ENCODE results near the gene PECR.

PECR gene

DNA sequence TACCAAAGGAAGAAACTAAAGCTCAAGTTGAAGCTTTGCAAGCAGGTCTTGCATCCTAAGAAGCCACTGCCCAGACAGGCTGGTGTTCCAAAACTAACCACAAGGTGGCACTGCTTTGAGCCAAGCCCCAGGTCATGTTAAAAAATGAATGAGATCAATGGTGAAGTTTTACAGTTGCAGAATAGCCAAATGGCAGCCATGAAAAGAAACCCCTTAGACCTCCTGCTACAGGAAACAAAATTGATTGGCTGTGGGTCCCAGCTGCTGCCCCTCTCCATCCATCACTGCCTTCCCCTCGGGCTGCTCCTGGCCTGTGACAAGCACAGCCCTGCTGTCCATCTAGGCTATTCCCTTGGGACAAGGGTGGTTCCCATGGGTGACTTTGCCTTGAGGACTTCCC lies 47.5 kb downstream of the PECR start:
- TF ChIP-seq CTCF (IDR thresholded peaks at IDR 0.05; ENCODE audit: low read depth, low read length, missing control alignments), result peak; percentile 87
- DNase-seq (ENCODE audit: low read depth), result peak; percentile 82

GRCh38 chr2:216033403-216033802 lies 48.2 kb downstream of the PECR start:
- TF ChIP-seq CTCF (IDR thresholded peaks at IDR 0.05; ENCODE audit: low read depth, low read length, missing control alignments), result no peak
- DNase-seq (ENCODE audit: low read depth), result peak; percentile 57

More for the DNA sequence above, 47.5 kb downstream of the PECR start:
- H3K4me3 ChIP-seq (ENCODE audit: low read depth, low read length), result no peak overlapping the region

DNA sequence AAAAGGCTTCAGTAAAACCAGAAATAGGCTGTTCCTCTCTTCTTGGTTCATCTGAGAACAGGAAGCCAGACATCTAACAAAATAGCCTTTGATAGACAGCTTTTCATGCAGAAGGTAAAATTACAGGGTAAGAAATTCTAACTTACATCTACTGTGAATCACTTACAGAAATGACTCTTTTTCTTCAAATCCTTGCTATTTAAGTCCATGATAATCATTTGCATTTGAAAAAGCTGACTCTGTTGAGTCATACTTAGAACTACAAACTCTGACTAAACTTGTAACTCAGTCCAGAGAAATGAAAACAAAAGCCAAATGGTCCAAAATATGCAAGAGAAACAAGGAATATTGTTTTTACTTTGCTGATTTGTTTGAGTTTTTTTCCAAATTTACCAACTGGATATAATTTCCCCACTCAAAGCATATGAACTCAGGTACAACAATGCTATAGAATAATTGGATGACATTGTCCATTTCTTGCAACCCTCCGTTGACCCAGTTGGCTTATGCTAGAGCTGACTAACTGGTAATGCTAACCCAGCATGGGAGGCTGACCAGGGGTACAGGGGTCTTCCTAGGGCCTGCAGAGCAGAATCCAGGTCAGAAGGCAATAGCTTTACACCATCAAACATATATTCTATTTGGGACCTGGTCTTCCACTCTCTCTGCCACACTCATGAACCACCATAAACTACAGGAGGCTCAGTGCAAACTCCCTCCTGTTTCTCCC lies 49.5 kb downstream of the PECR start:
- TF ChIP-seq CTCF (IDR thresholded peaks at IDR 0.05; ENCODE audit: low read depth, low read length, missing control alignments), result no peak
- DNase-seq (ENCODE audit: low read depth), result peak; percentile 73
- H3K4me3 ChIP-seq (ENCODE audit: low read depth, low read length), result peak overlapping the region; percentile 39; the same call in 1 of the 2 replicates

More at GRCh38 chr2:216033403-216033802, 48.2 kb downstream of the PECR start:
- H3K4me3 ChIP-seq (ENCODE audit: low read depth, low read length), result no peak overlapping the region; the same call in 1 of the 2 replicates

DNA sequence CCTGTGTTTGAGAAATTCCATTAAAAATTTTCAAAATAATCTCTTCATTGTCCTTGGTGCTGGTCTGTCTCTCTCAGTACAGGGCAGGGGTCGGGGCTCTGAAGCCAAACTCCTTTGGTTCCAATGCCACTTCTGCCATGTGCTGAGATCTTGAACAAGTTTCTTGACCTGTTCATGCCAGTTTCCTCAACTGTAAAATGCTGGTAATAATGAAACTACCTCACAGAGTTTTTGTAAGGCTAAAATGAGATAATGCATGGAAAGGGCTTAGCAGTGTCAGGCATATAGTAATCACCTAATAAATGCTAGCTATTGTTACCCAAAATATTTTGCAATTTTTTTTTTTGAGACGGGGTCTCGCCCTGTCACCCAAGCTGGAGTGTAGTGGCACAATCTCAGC lies 51.4 kb downstream of the PECR start:
- TF ChIP-seq CTCF (IDR thresholded peaks at IDR 0.05; ENCODE audit: low read depth, low read length, missing control alignments), result no peak
- peak overlapping the region; percentile 33; the same call in 1 of the 2 replicates for H3K4me3 ChIP-seq (ENCODE audit: low read depth, low read length)
- DNase-seq (ENCODE audit: low read depth), result no peak

DNA sequence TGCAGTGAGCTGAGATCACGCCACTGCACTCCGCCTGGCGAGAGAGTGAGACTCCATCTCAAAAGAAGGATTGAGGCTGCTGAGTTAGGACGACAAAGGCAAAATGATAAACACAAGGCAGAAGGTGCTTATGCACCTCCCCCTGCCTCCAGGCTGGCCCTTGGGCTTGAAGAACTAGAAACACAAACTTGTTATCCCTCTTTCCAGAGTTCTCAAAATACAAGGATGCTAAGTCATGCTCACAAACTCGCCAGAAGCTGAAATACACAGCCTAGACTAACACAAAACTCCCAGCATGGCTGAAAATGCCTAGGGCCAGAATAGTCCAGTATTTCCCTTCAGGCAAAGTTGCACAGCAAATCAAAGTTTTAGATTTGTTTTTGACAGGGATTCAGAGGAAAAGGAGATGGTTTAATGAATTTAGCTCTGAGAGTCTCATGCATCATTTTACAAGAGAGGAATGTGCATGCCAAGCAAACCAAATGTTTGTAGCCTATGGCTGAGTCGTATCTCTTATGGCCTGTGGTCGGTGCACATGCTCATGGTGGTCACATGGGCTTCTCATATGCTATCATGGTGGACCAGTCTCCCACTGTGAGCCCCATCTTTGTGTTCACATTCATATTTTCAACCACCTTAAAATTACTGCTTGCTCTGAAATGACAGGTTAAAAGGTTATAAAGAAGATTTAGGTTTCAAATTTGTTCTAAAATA lies 52.0 kb downstream of the PECR start:
- H3K4me3 ChIP-seq (ENCODE audit: low read depth, low read length), result no peak overlapping the region
- no peak for DNase-seq (ENCODE audit: low read depth)
- TF ChIP-seq CTCF (IDR thresholded peaks at IDR 0.05; ENCODE audit: low read depth, low read length, missing control alignments), result no peak

- H3K4me3 ChIP-seq (ENCODE audit: low read depth, low read length), result no peak overlapping the region
- DNase-seq (ENCODE audit: low read depth), result no peak
- no peak for TF ChIP-seq CTCF (IDR thresholded peaks at IDR 0.05; ENCODE audit: low read depth, low read length, missing control alignments)
Measured at GRCh38 chr2:216024779-216025336, 56.8 kb downstream of the PECR start.
